Activated T-cell treated with anti-CD3 and anti-CD28 coated beads, Interleukin-2, amount 50 U/mL, for 1 hour (primary cell): ENCODE data around the gene CPNE8.

Experiments used
- DNase-seq: peaks from one replicate; pipeline ENCODE4 v3.0.0-alpha.2; 2020

The CPNE8 gene

GRCh38 chr12:38892976-38893375 is 12.4 kb downstream of the CPNE8 start:
- DNase-seq, result no peak

GRCh38 chr12:38892087-38892786 is 13.2 kb downstream of the CPNE8 start:
- no peak for DNase-seq

- no peak for DNase-seq
These were observed 15.1 kb downstream of the CPNE8 start for GRCh38 chr12:38890102-38890855.

- DNase-seq, result no peak
These were observed 16.0 kb downstream of the CPNE8 start for GRCh38 chr12:38889297-38889815.

- no peak for DNase-seq
These were observed 17.6 kb downstream of the CPNE8 start for GRCh38 chr12:38887770-38888169.

GRCh38 chr12:38886931-38887330 is 18.5 kb downstream of the CPNE8 start:
- no peak for DNase-seq

GRCh38 chr12:38886064-38886463 is 19.3 kb downstream of the CPNE8 start:
- no peak for DNase-seq

- no peak for DNase-seq
These were observed 20.7 kb downstream of the CPNE8 start for GRCh38 chr12:38884666-38885065.

- no peak for DNase-seq
These were observed 21.7 kb downstream of the CPNE8 start for GRCh38 chr12:38883629-38884134.

GRCh38 chr12:38880288-38880687 is 25.1 kb downstream of the CPNE8 start:
- DNase-seq, result no peak

- no peak for DNase-seq
These were observed 26.4 kb downstream of the CPNE8 start for GRCh38 chr12:38878986-38879385.

GRCh38 chr12:38878333-38878705 is 27.1 kb downstream of the CPNE8 start:
- no peak for DNase-seq

- DNase-seq, result no peak
These were observed 29.7 kb downstream of the CPNE8 start for GRCh38 chr12:38875586-38876228.

- DNase-seq, result no peak
These were observed 32.8 kb downstream of the CPNE8 start for GRCh38 chr12:38872561-38872960.

GRCh38 chr12:38872156-38872555 is 33.2 kb downstream of the CPNE8 start:
- DNase-seq, result no peak

- no peak for DNase-seq
These were observed 36.4 kb downstream of the CPNE8 start for GRCh38 chr12:38869036-38869435.

- DNase-seq, result no peak
These were observed 54.9 kb downstream of the CPNE8 start for GRCh38 chr12:38850461-38850860.

GRCh38 chr12:38847247-38847646 is 58.1 kb downstream of the CPNE8 start:
- no peak for DNase-seq

- no peak for DNase-seq
These were observed 61.1 kb downstream of the CPNE8 start for GRCh38 chr12:38844267-38844666.

GRCh38 chr12:38838056-38838850 is 67.1 kb downstream of the CPNE8 start:
- DNase-seq, result no peak

GRCh38 chr12:38831715-38832114 is 73.7 kb downstream of the CPNE8 start:
- no peak for DNase-seq

- no peak for DNase-seq
These were observed 80.4 kb downstream of the CPNE8 start for GRCh38 chr12:38825006-38825405.

- DNase-seq, result no peak
These were observed 81.7 kb downstream of the CPNE8 start for GRCh38 chr12:38823738-38824137.
